GM21723 (cell line): ENCODE measurements around the gene CCNQ.
"Not testable (repeated sequence)": the region's sequence is repeated elsewhere in the genome, so short reads cannot be mapped to it uniquely, and the experiment has no call there.

Experiments used
- ATAC-seq: cut with Tn5 transposase; IDR thresholded peaks from one replicate; pipeline ENCODE4 v1.9.1; 2021; ENCODE audit warnings: mild to moderate bottlenecking, moderate library complexity; ENCODE audit not compliant: unreplicated experiment

The CCNQ gene

GRCh38 chrX:153623310-153624029 is 24.5 kb upstream of the CCNQ start:
- no peak for ATAC-seq

GRCh38 chrX:153622661-153623309 is 23.8 kb upstream of the CCNQ start:
- no peak for ATAC-seq

GRCh38 chrX:153621949-153622598 is 23.1 kb upstream of the CCNQ start:
- no peak for ATAC-seq

- no peak for ATAC-seq
Measured at GRCh38 chrX:153620576-153620975, 21.6 kb upstream of the CCNQ start.

GRCh38 chrX:153614818-153615217 is 15.9 kb upstream of the CCNQ start:
- ATAC-seq, result no peak

- ATAC-seq, result no peak
Measured at GRCh38 chrX:153612413-153612812, 13.5 kb upstream of the CCNQ start.

- ATAC-seq, result no peak
Measured at GRCh38 chrX:153611298-153612095, 12.6 kb upstream of the CCNQ start.

GRCh38 chrX:153610836-153611213 is 11.9 kb upstream of the CCNQ start:
- no peak for ATAC-seq

GRCh38 chrX:153609917-153610835 is 11.2 kb upstream of the CCNQ start:
- peak; percentile 71 for ATAC-seq

- ATAC-seq, result no peak
Measured at GRCh38 chrX:153608806-153609205, 9.9 kb upstream of the CCNQ start.

GRCh38 chrX:153608376-153608775 is 9.4 kb upstream of the CCNQ start:
- no peak for ATAC-seq

- ATAC-seq, result no peak
Measured at GRCh38 chrX:153606503-153606902, 7.6 kb upstream of the CCNQ start.

- ATAC-seq, result not testable (repeated sequence)
Measured at GRCh38 chrX:153604666-153605380, 5.9 kb upstream of the CCNQ start.

GRCh38 chrX:153603131-153603656 is 4.3 kb upstream of the CCNQ start:
- no peak for ATAC-seq

- ATAC-seq, result no peak
Measured at GRCh38 chrX:153602601-153603000, 3.7 kb upstream of the CCNQ start.

- ATAC-seq, result no peak
Measured at GRCh38 chrX:153601511-153602110, 2.7 kb upstream of the CCNQ start.

- ATAC-seq, result no peak
Measured at GRCh38 chrX:153600921-153601320, 2.0 kb upstream of the CCNQ start.

GRCh38 chrX:153600032-153600373 is 1.1 kb upstream of the CCNQ start:
- ATAC-seq, result no peak
